NCI-H226 (cell line): Measurements from ENCODE around the gene IL1F10.

ENCODE experiments used
- DNase-seq: peaks from one replicate; pipeline ENCODE4 v3.0.0-alpha.2; 2015

IL1F10 gene

DNA sequence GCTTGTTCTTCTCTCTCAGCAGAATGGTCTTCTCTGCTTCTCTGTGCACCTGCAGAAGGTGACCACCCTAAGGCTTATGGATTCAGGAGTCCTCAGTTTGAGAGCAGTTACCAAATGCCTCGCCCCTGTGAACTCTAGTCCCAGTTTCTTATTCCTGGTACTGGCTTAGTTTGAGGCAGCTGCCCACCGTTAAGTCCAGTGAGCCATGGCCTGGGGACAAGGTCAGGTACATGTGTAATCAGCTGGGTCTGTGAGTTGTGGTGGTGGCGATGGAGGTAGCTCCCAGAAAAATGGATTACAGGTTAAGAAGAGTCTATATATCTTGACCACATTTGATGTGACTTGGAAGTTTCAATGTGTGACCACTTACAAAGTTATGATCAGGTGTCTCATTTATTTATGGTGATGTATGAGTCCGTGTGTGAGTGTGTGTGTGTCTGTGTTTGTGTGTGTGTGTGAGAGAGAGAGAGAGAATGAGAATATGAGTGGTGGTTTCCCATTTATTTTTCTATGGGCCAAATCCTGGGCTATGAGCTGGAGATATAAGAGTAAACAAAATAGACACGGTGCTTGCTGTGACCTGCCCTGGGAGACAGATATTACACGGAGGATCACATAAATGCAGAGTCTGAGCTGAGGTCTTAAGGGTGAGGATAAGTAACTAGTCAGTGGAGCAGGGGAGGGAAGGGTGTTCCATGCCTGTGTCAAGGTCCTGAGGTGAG, 46.6 kb downstream of the IL1F10 start:
- no peak for DNase-seq

DNA sequence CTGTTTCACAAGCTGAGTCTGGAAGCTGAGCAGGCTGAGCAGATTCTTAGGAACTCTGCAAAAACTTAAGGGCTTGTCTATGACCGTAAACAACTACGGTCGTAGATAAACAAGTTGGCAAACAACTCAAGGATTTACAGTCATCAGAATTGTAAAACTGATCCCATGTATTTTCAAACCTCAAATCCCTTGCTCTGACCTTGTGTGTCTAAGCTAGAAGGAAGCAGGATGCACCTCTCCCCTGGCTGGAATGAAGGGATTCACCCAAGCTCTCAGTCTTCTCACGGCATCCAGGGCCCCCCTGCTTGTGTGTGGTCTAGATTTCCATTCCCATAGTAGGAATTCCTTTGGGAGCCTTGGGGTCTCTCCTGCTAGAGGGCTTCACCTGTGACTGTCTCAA, 47.2 kb downstream of the IL1F10 start:
- DNase-seq, result no peak

DNA sequence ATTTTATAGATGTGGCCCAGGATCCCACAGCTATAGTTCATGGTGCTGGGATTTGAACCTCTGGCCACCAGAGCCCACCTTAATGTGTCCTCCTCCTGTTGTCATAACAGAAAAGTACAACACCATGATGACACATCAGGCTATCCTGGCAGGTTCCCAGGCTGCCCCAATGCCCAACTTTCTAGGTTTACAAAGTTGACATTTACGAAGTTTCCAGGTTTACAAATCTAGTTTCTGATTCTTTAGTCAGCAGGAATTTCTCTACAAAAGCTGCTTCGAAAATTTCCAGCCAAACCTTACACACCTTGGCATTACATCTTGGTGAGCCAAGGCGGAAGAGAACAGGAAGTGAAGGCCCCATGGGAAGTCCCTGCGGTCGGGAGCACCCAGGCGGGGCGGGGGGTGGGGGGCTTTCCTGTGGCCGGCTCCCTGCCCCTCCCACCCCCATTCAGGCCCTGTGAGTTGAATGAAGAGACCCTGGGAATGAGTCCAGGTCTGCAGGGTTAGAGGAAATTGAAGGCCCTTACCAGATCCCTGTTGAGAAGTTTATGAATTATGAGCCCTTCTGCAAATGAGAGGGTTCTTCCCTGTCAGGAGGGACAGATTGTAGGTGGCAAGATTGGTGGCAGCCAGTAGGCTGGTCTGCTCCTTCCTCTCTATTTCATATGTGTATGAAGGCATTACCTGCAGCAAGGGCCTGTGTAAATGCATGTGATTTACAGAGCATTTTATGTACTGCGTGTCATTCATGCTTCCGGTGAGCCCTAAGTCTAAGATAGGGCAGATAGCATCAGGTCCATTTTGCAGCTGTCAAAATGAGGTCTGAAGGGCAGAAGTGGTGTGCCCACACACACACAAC, 48.6 kb downstream of the IL1F10 start:
- DNase-seq, result no peak

DNA sequence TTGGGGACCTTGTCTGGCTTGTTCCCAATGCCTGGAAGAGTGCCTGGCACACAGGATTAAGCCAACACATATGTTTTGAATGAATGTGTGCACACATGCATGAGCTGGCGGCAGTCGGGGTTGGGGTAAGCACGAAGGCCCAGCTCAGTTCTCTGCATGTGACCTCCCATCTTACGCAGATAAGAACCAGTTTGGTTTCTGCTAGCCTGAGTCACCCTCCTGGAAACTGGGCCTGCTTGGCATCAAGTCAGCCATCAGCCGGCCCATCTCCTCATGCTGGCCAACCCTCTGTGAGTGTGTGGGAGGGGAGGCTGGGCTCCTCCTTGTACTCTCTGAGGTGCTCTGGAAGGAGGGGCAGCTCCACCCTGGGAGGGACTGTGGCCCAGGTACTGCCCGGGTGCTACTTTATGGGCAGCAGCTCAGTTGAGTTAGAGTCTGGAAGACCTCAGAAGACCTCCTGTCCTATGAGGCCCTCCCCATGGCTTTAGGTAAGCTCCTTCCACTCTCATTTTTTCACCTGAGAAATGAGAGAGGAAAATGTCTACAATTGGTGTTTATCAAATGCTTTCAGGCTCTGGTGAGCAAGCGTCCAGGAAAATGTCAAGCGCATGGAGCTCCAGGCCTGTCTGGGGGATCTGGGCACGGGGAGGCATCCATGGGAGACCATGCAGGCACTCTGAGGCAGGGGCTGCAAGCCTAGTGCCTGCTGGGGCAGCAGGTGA, 49.9 kb downstream of the IL1F10 start:
- DNase-seq, result peak; percentile 96

DNA sequence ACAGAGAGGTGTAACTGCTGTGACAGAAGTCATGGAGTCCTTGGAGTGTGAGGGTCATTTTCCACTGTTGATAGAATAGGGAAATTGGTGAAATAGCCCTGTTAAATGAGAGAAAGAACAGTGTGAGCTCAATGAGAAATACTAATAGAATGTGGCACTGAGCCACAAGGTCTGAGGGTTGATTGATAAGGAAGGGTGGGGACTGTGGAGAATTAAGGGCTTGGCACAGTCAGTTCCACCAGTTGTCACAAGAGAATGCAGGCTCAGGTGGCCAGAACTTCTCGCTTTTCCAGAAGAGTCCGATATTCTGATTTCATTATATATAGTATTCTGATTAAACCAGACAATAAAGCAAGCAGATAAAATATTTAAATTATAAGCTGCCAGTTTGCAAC, 50.5 kb downstream of the IL1F10 start:
- no peak for DNase-seq

DNA sequence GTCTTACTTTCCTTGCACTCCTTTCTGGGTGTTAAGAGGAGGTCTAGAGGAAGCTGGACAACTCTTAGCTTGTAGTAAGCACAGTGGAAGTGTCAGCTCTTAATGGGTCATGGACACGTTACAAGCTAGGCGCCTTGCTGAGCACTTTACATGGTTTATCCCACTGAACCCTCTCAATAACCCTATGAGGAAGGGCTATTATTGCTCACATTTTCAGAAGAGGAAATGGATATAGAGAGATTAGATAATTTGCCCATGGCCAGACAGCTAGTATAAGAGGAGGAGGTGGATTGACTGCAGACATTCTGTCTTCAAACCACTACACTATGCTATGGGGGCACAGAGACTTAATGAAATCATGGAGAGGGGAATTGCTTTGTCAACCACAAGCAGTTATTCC, 51.3 kb downstream of the IL1F10 start:
- no peak for DNase-seq

DNA sequence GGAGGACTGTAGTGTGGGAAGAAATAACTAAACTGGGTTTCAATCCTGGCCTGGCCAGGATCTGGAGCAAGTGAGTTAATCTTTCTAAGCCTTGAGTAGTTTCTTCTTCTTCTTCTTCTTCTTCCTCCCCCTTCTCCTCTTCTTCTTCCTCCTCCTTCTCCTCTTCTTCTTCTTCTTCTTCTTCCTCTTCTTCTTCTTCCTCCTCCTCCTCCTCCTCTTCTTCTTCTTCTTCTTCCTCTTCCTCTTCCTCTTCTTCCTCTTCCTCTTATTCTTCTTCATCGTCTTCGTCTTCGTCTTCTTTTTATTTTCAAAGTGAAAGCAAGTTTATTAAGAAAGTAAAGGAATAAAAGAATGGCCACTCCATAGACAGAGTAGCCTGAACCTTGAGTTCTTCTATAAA, 53.1 kb downstream of the IL1F10 start:
- no peak for DNase-seq

DNA sequence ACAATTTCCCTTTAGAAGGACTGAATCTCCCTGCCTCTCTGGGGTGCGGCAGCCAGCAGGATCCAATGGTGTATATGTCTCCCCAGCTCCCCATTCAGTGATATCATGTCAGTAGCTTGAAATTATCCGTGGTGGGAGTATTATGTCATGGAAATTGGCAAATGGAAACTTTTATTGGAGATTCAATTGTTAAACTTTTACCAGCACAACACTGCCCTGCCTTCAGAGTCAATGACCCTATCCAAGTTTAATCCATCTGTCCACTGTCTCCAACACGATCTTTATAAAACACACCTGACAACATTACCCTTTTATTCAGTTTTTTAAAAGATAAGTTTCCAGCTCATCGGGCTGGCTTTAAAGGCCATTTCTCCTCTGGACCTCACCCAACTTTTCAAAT, 54.6 kb downstream of the IL1F10 start:
- DNase-seq, result no peak

DNA sequence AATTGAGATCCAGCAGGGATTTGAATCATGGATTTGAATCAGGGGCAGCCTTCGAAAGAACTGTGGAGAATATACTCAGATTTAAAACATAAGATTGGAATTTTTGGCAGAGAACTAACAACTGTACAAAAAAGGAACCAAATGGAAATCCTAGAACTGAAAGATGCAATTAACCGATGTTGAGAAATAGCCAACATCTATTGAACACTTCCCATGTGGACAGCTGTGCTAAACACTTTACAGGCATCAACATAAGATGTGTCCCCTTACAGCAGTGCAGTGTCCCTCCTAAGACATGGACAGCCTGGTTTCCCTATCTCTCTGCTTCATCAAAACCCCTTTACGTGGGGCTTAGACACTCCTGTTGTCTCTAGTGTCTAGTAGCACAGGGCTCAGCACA, 56.0 kb downstream of the IL1F10 start:
- no peak for DNase-seq

DNA sequence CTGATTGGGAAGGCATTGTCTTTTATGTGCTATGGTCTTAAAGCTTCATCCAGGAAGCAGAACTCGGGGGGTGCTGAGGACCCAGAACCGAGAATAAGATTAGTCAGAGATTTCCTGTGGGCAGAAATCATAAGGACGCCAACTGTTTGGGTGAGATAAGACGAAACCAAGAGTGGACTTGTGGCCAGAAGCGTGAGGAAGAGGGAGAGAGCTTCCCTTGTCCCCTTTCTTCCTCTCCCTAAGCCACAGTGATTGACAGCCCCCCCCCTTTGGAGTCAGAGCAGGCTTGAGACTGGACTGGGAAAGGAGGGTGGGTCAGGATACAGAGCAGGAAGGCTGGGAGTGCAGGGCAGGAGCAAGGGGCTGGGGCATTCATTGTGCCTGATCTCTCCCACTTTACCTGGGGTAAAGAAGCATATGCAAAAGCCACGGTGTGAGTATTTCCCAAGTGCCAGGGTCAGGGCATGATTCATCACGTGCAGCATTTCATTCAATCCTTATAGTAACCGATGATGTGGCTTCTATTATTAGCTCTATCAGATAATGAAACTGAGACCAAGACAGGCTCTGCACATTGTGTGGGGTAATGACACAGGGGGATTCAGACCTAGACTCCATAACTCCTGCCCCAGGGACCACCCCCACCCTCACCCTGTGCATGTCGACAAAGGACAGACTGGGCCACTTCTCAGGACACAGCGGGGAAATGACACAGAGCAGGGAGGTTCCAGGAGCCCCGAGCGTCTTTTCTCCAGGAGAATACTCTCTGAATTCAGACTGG, 56.6 kb downstream of the IL1F10 start:
- DNase-seq, result no peak
